ENCODE data around the gene REC114.

REC114 gene

DNA sequence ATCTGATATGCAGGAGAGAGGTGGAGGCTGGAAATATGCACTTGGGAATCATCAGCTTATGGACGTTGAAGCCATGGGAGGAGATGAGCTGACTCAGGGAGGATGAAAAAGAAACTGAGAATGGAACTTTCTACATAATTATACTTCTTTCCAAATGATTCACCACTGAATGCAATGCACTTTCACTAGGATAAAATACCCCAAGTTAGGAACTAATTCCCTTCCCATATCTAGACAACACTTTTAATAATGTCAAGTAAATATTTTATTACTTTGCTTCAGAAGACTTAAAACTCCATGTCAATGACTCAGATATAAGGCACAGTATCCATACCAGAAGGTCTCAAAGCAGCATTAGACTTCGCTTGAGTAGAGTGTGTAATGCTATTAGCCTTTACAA is 166.0 kb downstream of the REC114 start:
- no peak for DNase-seq

Measured in SHP77 treated with DMSO at 0.1 percent for 48 hours (cell line).